Activated CD4-positive, alpha-beta T cell treated with anti-CD3 and anti-CD28 coated beads, Interleukin-2, Interleukin-4, amounts not matched to agents 100 ng/mL and 50 ng/mL, durations not matched to agents 16 hours and 8 hours (primary cell): ENCODE results near the gene CMTM1.
"Not testable (repeated sequence)": the region's sequence is repeated elsewhere in the genome, so short reads cannot be mapped to it uniquely, and the experiment has no call there.

Experiments used
- DNase-seq: peaks from one replicate; pipeline ENCODE4 v3.0.0-alpha.2; 2020; ENCODE audit warnings: low spot score

Gene CMTM1

DNA sequence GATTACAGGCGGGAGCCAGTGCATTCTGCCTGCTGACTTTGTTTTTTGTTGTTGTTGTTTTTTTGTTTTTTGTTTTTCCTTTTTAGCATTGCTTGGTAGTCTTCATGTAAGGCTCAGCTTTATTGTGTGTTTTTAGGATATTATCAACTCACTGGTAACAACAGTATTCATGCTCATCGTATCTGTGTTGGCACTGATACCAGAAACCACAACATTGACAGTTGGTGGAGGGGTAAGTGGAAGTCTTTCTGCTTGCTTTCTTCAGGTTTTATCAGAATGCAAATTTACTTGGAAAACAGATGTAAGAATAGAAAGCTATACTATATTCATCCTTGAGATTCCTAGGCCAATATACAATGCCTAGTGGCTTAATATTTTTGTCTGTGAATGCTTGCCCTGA, 3.3 kb upstream of the CMTM1 start:
- peak; percentile 17 for DNase-seq

DNA sequence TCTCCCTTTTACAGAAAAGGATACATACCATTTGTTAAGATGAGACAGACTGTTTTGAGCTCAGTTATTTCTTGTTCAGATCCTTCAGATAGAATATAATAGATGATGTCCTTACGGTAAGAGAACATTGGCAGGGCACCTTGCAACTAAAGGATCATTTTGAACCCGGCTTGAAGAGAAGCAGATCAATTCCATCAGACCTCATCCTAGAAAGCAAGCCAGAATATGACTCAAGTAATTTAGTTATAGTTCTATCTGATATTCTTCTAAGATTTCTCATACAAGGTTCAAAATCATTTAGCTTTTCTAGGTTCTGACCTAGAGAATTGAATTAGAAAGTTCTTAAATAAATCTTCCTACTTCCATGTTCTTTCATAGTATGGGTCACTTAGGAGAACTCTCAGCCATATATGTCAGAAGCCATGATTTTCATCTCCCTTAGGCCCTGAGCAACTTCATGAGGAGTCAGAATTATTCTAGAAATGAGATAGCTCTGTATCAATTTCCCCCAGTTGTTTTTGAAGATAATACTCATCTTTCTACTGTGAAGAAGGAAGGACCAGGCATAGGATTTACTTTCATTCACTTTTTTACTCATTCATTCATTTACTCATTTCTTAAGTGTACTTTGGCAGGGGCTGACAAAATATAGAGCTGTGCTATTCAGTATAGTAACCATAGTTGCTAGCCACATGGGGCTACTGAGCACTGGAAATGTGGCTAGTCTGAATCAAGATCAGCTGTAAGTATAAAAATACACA, 2.5 kb upstream of the CMTM1 start:
- peak; percentile 83 for DNase-seq

DNA sequence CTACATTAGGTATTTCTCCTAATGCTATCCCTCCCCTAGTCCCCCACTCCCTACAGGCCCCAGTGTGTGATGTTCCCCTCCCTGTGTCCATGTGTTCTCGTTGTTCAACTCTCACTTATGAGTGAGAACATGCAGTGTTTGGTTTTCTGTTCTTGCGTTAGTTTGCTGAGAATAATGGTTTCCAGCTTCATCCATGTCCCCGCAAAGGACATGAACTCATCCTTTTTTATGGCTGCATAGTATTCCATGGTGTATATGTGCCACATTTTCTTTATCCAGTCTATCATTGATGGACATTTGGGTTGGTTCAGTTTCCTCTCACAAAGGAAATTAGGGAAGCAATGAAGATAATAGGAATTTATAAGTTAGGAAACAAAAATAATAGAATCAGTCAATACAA, 1.0 kb downstream of the CMTM1 start:
- not testable (repeated sequence) for DNase-seq

DNA sequence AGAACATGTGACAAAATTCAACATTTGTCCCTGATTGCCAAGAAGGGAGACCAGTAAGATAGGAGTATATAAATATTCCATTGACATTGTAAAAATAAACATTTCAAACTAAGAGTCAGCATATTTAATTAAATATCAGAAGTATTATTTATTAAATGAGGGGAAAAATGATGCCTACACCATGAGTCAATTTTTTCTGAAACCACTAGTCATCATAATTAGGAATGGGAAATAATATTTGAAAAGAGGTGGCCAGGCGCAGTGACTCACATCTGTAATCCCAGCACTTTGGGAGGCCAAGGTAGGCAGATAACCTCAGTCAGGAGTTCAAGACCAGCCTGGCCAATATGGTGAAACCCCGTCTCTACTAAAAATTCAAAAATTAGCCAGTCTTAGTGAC, 2.1 kb downstream of the CMTM1 start:
- DNase-seq = no peak

DNA sequence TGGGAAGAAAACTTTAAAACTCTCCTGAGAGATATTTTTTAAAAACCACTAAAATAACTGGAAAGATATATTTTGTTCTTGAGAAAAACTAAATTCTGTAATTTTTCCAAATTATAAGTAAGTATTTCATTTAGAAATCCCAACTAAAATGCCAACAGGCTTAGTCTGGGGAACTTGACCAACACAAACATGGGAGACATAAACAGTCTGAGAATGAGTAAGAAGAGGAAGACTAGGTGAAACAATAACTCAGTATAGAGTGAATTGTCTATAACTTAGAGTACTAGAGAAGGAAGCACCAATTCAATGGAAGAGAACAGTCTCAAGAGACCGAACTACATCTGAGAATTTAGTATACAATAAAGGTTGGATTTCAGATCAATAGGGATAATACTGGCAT, 2.9 kb downstream of the CMTM1 start:
- DNase-seq = no peak

DNA sequence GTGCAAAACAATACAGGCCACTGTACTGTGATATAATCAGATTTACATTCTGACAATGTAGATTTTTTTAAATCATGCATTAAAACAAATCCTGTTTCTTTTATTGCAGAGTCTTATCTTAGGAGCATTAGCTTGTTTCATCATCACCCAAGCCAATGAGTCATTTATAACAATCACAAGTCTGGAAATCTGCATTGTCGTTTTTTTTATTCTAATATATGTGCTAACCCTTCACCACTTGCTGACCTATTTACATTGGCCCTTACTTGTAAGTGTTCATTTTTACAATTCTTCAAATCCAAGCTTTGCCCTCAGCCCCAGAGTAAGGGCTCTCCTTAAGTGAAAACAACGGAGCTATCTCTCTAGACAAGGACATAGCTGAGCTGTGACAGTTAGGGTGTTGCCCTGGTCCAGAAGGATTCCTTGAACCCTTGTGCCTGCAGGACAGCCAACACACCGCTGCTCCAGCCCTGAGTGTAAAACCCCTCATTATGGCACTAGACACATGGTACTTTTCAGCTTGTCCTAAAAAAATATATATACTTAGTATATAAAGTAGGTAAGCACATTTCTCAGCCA, 3.7 kb downstream of the CMTM1 start:
- DNase-seq = no peak

DNA sequence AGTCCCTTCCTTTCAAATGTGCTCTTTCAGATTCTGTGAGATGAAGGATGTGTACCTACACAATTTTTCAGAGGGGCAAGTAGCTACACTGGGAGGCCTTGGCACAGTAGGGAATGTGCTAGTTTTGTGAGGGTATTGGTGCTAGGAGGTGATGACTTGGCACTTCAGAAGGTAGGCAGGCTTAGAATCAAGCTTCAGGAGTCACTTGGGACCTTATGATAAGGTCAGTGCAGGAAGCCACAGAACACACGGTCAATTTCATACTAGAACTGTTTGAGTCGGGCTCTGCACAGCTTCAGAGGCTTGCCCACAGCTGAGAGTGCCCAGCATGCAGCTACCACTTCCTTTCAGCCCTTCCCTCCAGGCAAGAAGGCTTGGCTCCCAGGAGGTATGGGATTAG, 6.1 kb downstream of the CMTM1 start:
- no peak for DNase-seq

DNA sequence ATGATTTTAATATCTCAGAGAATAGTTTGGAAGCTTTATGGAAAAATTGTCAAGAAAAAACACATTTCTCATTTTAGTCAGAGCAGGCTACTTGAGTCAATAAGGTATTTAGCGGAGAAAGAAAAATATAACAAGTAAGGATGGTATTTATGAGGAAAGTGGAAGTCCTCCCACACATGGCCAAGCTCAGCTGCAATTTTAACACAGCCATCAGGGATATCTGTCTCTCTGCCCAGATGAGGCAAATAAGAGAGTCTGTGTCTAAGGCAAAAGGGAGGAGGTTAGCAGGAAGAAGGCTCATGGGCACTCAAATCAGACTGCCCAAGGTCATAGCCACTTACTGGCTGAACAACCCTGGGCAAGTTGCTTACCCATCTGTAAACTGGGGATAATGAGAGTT, 7.8 kb downstream of the CMTM1 start:
- no peak for DNase-seq

DNA sequence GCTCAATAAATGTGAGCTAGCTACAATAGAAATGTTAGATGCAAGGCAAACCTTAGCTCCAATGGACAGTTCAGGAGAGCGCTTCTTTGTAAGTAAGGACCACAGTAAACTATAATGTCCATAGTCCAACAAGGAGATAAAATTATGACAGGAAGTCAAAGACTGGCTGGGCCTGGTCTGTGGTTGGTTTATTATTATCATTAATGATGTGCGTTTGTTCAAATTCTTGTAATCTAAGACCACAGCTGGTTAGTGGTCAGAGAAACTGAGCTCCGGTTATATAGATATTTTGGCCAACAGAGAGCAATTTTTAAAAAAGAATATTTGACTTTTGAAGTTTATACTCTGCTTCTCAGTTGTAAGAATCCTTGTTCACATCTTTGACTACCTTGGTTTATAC, 8.3 kb downstream of the CMTM1 start:
- DNase-seq = no peak

DNA sequence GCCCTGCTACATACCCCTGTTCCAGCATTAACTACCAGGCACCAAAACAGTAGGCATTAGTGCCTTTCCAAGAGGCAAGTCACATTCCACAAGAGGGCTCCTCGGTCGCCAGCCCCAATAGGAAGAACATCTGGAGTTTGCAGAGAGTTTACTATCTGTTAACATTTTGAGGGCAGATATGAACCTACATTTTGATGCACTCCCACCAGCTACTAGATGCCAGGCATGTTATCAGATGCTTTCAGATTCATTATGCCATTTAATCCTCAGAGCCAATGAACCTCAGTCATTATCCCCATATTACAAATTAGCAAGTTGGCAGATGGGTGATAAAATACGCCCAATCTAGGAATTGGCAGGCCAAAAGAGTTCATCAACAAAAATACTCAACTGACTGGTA, 8.8 kb downstream of the CMTM1 start:
- no peak for DNase-seq

DNA sequence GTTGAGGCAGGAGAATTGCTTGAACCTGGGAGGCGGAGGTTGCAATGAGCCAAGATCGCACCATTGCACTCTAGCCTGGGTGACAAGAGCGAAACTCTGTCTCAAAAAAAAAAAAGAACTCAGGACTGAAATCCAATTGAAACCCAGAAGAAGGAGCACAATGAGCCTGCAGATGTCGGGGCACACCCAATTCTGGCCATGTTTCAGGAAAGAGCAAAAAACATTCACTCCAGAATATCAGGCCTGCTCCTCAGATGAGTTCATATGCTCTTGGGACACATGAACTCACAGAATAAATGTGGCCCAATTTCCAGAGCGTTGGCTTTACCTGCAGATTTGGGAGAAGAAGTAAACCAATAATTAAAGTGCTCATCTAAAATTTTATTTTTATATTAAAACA, 10.1 kb downstream of the CMTM1 start:
- no peak for DNase-seq

DNA sequence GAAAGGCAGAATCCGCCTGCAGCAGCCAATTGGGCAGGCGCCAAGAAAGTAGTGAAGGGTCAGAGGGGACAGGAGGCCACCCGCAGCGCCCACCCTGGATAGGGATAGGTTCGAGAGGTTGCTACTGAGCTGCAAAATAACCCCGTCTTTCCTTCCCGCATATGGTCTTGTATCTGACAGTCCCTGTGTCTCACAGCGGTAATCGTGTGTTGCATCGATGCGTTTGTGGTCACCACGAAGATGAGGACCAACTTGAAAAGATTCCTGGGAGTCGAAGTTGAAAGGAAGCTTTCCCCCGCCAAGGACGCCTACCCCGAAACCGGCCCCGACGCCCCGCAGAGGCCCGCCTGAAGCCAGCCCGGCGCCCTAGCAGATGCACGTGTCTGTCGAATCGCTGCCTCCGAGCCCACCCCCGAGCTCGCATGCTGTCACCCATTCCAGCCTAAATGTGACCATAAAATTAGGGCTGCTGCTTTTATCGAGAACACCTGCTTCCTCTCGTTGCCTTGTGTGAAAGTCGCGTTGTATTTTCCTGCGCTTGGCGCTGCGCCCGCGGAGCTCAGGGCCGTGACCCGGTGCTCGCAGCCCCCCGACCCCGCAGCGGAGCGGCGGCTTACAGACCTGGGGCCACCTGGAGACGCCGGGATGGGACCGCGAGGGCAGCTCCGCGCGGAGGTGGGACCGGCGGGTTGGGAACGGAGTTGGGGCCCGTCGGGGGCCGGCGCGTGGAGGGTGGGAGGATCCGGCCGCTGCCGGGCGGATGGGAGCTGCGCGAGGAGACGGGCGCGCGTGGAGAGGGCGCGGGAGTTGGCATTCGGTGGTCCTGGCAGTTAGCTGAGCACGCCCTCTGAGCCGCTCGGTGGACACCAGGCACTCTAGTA, 12.7 kb downstream of the CMTM1 start, which contains the start of gene CMTM2:
Gene CMTM2 (plus strand): TSS at position 813 of the 881 bp plus-strand sequence. CDS start 145 bp downstream, outside the sequence.
- DNase-seq = no peak

DNA sequence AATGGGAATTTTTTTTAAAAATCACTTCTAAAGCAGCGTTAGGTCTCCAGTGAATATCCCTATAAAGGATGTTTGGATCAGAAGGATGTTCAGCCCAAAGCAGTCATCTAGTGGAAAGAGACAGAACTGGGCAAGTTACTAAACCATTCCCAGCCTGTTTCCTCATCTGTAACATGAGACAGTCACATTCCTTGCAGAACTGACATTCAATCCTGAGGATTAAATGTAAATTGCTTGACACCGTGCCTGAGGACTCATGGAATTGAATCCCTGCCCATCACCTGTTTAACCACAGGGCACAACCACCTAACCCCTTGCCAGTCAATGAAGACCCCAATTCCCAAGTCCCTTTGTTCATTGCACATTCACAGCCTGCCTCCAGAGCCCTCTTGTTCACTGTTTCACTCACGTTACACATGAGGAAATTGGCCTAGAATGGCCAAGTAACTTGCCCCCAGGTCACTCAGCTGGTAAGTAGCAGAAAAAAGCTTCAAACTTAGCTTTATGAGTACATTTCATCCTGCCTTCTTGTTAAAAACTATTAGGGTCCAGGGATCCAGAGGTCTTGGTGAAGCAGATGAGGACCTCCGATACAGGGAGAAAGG, 14.5 kb downstream of the CMTM1 start:
- no peak for DNase-seq

DNA sequence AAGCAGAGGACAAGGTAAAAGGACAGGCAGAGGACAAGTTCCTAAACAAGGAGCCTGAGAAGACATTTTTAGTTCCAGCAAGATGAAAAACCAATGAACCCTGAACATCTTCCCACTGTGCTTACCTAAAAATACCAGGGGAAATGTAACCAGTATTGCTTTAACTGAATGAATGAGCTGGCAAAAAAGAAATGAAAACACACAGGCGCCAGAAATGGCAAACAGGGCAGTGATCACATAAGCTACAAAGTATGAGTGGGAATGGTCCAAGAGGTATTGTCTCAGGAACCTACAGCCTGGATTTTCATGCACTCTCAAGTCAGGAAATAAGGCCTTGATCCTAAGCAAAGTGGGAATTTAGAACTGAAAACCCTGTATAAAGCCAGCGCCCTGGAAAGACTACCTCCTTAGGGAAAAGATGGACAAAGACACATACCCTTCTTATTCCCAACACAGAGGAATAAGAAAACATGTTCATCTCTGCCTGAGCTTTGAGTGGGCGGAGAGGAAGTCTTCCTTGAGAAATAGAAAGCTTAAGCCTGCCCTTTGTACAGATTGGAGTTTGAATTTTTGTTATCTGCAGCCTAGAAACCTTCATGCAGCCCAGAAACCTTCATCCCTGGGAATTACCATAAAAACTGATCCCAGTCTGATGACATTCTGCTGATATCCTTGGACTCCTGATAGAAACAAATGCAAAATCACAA, 15.2 kb downstream of the CMTM1 start:
- no peak for DNase-seq

DNA sequence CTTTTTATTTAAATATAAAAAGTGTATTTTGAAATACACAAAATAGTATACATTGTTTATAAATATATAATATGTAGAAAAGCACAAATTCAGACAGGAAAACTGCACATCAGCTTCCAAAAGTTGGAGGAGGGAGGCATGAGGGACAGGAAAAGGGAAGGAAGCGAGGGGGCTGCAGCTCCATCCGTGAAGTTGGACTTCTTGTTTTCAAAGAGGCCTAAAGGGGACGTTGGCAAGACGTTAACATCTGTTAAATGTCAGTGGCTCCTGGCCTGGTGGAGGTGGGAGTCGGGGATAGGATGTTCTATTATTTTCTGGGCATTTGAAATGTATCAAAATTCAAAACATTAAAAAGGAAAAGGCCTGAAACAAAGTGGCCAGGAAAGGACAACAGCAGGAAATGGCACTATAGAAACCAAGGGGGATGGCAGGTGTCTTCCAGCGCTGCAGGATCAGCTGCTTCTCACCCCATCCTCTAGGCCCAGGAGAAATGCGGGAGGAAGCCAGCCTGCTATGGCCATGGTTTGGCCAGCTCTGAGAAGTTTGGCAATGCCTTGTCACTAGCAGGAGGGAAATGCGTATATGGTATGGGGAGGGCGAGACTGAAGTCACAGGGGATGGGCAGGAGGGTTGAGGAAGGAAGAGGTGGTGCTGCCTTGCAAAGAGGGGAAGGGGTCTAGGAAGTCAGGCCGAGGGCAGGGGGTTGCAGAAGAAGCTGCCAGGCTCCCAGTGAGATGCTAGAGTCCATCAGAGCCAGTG, 19.4 kb downstream of the CMTM1 start:
- DNase-seq = no peak

DNA sequence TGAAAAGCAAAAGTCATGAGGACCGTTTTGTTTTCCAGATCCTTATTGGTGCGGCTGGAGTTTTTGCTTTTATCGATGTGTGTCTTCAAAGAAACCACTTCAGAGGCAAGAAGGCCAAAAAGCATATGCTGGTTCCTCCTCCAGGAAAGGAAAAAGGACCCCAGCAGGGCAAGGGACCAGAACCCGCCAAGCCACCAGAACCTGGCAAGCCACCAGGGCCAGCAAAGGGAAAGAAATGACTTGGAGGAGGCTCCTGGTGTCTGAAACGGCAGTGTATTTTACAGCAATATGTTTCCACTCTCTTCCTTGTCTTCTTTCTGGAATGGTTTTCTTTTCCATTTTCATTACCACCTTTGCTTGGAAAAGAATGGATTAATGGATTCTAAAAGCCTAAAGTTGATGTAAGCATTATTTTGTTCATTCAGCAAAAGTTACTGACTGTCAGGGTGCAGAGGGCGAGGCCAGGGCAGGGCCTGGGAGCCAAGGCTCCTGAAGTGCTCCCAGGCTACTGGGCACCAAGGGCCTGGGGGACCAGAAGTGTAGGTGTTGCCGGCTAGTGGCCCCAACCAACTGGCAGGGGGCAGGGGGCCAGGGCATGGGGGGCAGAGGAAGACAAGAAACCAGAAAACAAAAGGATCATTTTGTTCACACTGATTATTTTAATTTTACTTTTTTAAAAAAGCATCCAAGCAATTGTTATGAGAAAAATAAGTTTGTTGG, 21.8 kb downstream of the CMTM1 start:
- no peak for DNase-seq

DNA sequence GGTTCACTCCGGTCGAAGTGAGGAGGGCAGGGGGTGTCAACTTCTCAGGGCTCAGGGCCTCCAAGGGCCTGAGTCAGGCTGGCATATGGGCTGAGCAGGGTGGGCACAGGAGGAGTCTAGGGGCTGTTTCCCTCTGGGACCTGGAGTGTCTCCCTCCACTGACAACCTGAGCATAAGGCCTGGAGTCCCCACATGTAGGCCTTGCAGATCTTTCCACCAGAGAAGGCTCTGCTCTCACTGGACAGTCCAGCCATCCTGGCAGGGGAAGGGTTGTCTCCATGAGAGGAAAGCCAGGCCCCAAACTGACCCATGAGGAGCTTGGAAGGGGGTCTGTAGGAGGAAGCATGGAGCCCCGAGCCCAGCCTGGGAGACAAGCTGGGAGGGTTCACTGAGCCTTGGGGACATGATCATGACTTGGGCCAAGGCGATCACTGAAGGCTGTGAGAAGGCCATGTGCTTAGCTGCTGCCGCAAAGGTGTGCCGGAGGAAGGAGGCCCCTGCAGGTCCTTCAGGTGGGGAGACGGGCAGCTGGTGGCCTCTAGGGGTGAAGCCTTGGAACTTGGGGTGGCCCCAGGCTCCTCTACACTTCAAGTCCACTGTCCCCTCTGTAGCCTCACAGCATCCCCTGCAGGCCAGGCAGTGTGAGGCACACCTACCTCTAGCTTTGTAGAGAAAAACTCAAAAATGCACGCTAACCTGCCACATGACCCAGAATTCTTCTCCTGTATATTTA, 22.9 kb downstream of the CMTM1 start:
- DNase-seq = peak; percentile 72

DNA sequence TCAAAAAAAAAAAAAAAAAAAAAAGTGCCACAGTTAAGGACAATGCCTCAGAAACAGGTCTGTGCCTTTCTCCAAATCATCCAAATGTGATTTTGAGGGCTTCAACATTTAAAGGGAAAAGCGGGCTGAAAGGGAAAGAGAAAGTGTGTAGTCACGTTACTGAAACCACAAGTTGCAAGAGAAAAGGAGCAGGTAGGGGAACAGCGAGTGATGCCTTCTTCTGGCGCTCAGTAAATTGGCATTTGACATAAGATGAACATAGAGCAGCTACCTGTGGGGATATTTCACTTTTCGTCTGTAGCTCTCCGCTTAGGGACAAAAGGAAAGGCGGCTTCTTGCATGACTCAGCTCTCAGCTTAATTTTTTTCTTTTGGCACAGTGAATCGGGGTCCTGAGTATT, 24.1 kb downstream of the CMTM1 start:
- peak; percentile 57 for DNase-seq

DNA sequence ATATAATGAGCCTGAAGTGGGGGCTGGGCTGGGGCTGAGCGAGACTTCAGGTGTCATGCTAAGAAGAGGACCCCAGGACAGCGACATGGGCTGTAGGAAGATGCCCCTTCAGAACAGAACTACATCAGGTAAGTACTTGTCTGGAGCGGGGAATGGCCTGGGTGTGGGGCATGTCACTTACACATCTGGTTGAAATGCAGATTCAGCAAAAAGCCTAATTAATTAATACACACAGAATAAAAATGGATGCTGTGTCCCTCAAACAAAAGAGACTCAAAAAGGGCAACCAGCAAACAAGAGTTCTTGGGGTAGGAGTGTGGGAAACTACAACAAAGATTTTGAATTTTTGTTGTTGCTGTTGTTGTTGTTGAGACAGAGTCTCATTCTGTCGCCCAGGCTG, 24.8 kb downstream of the CMTM1 start:
- DNase-seq = no peak

DNA sequence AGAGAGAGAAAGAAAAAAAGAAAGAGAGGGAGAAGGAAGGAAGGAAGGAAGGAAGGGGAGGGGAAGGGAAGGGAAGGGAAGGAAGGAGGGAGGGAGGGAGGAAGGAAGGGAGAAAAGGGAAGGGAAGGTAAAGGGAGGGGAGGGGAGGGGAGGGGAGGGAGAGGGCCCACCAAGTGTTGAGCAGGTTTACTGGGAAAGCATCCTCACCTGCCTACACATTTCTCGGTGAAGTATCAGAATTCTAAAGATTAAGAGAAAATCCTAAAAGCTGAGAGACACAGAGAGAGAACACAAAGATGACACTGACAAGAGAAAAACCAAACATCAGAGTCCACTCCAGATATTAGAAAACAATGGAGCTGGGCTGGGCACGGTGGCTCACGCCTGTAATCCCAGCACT, 26.0 kb downstream of the CMTM1 start:
- no peak for DNase-seq
